GM23338 (cell line): ENCODE results near the gene TPM1. TPM values are rescaled to one million over a fixed set of nuclear protein-coding genes. Genes with fewer than 3 reads are reported as not detected.

Experiments used
- polyA plus RNA-seq: library from polyadenylated mRNA; unstranded; fragments of >200 nt; fragmentation: Nextera tagmentation; extraction: Ambion mirVana; gene quantifications from 2 replicates; pipeline ENCODE4 v1.2.1, GENCODE V29; 2016
- total RNA-seq: library from RNA; depleted of rRNA; stranded (reverse); fragments of >200 nt; shearing (Covaris generic); gene quantifications from 2 replicates; pipeline ENCODE4 v1.2.3, GENCODE V29; 2014; rRNA removed

Gene TPM1
- total and polyA plus RNA-seq, 2 experiments from 2014 or later: 449 to 913 TPM

Other genes with a start within 250 kb of the TPM1 start
- 15.2 and 18.6 TPM in 2 replicates for gene LACTB, start 79.1 kb downstream of the TPM1 start, total RNA-seq
- gene LACTB, start 79.1 kb downstream of the TPM1 start, polyA plus RNA-seq: 20.9 and 21.3 TPM in 2 replicates
- gene RPS27L, start 114.7 kb downstream of the TPM1 start, total RNA-seq: 48.2 and 85.9 TPM in 2 replicates
- gene RPS27L, start 114.7 kb downstream of the TPM1 start, polyA plus RNA-seq: 1,011 and 1,086 TPM in 2 replicates
- 38.1 and 41.7 TPM in 2 replicates for gene RAB8B, start 146.9 kb downstream of the TPM1 start, total RNA-seq
- 23.2 and 23.5 TPM in 2 replicates for gene RAB8B, start 146.9 kb downstream of the TPM1 start, polyA plus RNA-seq
- gene APH1B, start 234.9 kb downstream of the TPM1 start, total RNA-seq: 23.8 and 24.4 TPM in 2 replicates
- 14.3 and 16.3 TPM in 2 replicates for gene APH1B, start 234.9 kb downstream of the TPM1 start, polyA plus RNA-seq